ENCODE data around the gene WDR13. TPM values are rescaled to one million over a fixed set of nuclear protein-coding genes. Genes with fewer than 3 reads are reported as not detected.

Gene WDR13
- 65.3 and 85.5 TPM in 2 replicates for total RNA-seq

GRCh38 chrX:48597353-48598264 is at the start of gene WDR13:
Gene WDR13, plus strand, starts transcription at chrX:48597492. Its CDS starts 505 bp downstream, at chrX:48597997.

DNA sequence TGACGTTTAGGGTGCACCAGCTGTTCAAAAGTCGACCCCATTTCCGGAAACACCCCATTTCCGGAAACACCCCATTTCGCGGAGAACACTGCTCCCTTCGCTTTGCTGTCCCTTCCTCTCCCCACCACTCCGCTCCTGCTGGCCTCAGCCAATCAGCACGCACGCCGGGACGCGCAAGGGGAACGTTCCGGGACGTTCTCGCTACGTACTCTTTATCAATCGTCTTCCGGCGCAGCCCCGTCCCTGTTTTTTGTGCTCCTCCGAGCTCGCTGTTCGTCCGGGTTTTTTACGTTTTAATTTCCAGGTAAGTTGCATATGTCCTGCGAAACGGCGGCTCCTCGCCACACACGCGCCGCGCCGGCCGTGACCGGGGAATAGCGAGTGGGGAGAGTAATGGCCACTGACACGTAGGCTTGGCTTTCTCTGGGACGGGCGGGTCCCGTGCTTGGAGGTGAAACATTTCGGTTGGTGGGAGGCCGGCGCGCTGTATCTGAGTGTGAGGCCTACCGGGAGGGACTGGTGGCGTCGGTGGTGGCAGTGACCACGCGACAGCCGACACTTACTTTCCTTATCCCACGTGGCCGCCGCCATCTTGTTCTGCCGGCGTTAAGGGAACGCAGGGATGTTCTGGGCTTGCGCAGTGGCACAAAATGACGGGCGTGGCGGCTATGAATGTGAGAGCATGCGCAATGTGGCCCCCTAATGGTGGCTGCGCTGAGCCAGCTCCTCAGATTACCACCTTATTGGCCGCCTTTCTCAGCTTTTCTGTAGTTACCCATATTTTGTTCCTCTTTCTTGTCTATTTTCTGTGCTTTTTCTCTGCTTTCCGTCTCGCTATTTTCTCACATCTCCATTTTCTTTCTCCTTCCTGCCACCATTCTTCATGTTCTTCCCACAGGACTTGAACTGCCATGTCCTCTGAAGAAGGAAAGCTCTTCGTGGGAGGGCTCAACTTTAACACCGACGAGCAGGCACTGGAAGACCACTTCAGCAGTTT is 22.7 kb upstream of the WDR13 start, which contains the start of gene RBM3:
Gene RBM3 (plus strand): TSS at position 215 of the 997 bp plus-strand sequence. CDS start 697 bp downstream, at position 912.

Small RNAs within 50 kb of the gene (small RNA-seq; reads per million reads assigned to genes)
- not detected for gene MRPL32P1

Other genes with a start within 250 kb of the WDR13 start
- gene SSX3, start 240.8 kb upstream of the WDR13 start, total RNA-seq: not detected in 2 replicates
- not detected in 2 replicates for gene SSX4, start 214.0 kb upstream of the WDR13 start, total RNA-seq
- not detected in 2 replicates for gene SSX4B, start 185.5 kb upstream of the WDR13 start, total RNA-seq
- 31.8 and 76.5 TPM in 2 replicates for gene SLC38A5, start 127.2 kb upstream of the WDR13 start, total RNA-seq
- gene FTSJ1, start 121.3 kb upstream of the WDR13 start, total RNA-seq: 56.7 and 67.2 TPM in 2 replicates
- gene PORCN, start 88.5 kb upstream of the WDR13 start, total RNA-seq: 6.1 and 8.5 TPM in 2 replicates
- gene EBP, start 75.7 kb upstream of the WDR13 start, total RNA-seq: 89.1 and 143 TPM in 2 replicates
- gene TBC1D25, start 57.8 kb upstream of the WDR13 start, total RNA-seq: 7.2 and 7.8 TPM in 2 replicates
- 339 and 433 TPM in 2 replicates for gene RBM3, start 23.0 kb upstream of the WDR13 start, total RNA-seq
- gene WAS, start 86.3 kb downstream of the WDR13 start, total RNA-seq: 0.07 TPM in 1 of 2 replicates, not detected in the other
- 11.0 and 15.8 TPM in 2 replicates for gene SUV39H1, start 99.2 kb downstream of the WDR13 start, total RNA-seq
- not detected in 2 replicates for gene GLOD5, start 164.3 kb downstream of the WDR13 start, total RNA-seq
- not detected in 2 replicates for gene GATA1, start 189.1 kb downstream of the WDR13 start, total RNA-seq
- 20.6 and 28.7 TPM in 2 replicates for gene HDAC6, start 204.6 kb downstream of the WDR13 start, total RNA-seq
- not detected in 2 replicates for gene ERAS, start 229.0 kb downstream of the WDR13 start, total RNA-seq
- gene PCSK1N, start 238.1 kb downstream of the WDR13 start, total RNA-seq: not detected in 2 replicates

Data from thoracic aorta endothelial cell (primary cell).